SH-SY5Y (cell line): ENCODE measurements around the gene MEAF6.

Experiments used
- GATA2 ChIP-seq: IDR thresholded peaks from 2 replicates; pipeline ENCODE4 v1.6.1; 2011; ENCODE audit warnings: mild to moderate bottlenecking, low read depth, low read length
- GATA3 ChIP-seq: IDR thresholded peaks from 2 replicates; pipeline ENCODE4 v1.6.1; 2011; ENCODE audit warnings: low read depth, mild to moderate bottlenecking, low read length, moderate library complexity

MEAF6 gene

GRCh38 chr1:37448691-37449417 is 65.7 kb downstream of the MEAF6 start:
- TF ChIP-seq GATA2: no peak
- TF ChIP-seq GATA3: no peak

- TF ChIP-seq GATA3: no peak
- TF ChIP-seq GATA2: no peak
Observed at GRCh38 chr1:37448185-37448584, 66.4 kb downstream of the MEAF6 start.

- TF ChIP-seq GATA3 (no peak), GATA2 (no peak)
Observed at GRCh38 chr1:37446874-37447273, 67.7 kb downstream of the MEAF6 start.

GRCh38 chr1:37442644-37443043 is 71.9 kb downstream of the MEAF6 start:
- TF ChIP-seq GATA3: no peak
- no peak for TF ChIP-seq GATA2
